CD4-positive, alpha-beta T cell treated with Interleukin-15 for 1 hour (primary cell): ENCODE results near the gene PGLYRP2.

Source experiments
- DNase-seq: peaks from one replicate; pipeline ENCODE4 v3.0.0-alpha.2; 2020

Gene PGLYRP2

GRCh38 chr19:15422296-15423075 is 56.8 kb downstream of the PGLYRP2 start:
- DNase-seq, result no peak

- DNase-seq, result no peak
Measured at GRCh38 chr19:15421721-15422260, 57.5 kb downstream of the PGLYRP2 start.

GRCh38 chr19:15421136-15421695 is 58.1 kb downstream of the PGLYRP2 start:
- no peak for DNase-seq

GRCh38 chr19:15419413-15420025 is 59.8 kb downstream of the PGLYRP2 start:
- DNase-seq, result no peak
